Stimulated activated CD4-positive, alpha-beta T cell treated with anti-CD3 and anti-CD28 coated beads, Interleukin-4, amount 100 ng/mL, for 4 hours (primary cell): ENCODE measurements around the gene LRRC7.

Experiments used
- DNase-seq, 2 experiments: peaks; one replicate each; pipeline ENCODE4 v3.0.0-alpha.2; 2020

LRRC7 gene

GRCh38 chr1:69567652-69568420, at the start of gene LRRC7:
Gene LRRC7, plus strand, starts transcription at chr1:69567922. Its CDS starts 718 bp downstream, at chr1:69568640.
- no peak for DNase-seq

GRCh38 chr1:69519006-69519405, 48.7 kb upstream of the LRRC7 start:
- DNase-seq, result no peak

GRCh38 chr1:69520326-69520725, 47.4 kb upstream of the LRRC7 start:
- no peak for DNase-seq

- no peak for DNase-seq
These were observed 44.7 kb upstream of the LRRC7 start for GRCh38 chr1:69523032-69523431.

- DNase-seq, result no peak
These were observed 44.3 kb upstream of the LRRC7 start for GRCh38 chr1:69523461-69523860.

GRCh38 chr1:69524015-69524414, 43.7 kb upstream of the LRRC7 start:
- DNase-seq, result no peak

GRCh38 chr1:69527273-69527672, 40.4 kb upstream of the LRRC7 start:
- no peak for DNase-seq

- DNase-seq, result no peak
These were observed 39.3 kb upstream of the LRRC7 start for GRCh38 chr1:69528376-69528775.

- no peak for DNase-seq
These were observed 34.4 kb upstream of the LRRC7 start for GRCh38 chr1:69533343-69533742.

GRCh38 chr1:69534829-69535228, 32.9 kb upstream of the LRRC7 start:
- DNase-seq, result no peak

- DNase-seq, result no peak
These were observed 32.2 kb upstream of the LRRC7 start for GRCh38 chr1:69535490-69535889.

GRCh38 chr1:69540052-69540451, 27.7 kb upstream of the LRRC7 start:
- DNase-seq, result no peak

GRCh38 chr1:69551476-69552324, 16.0 kb upstream of the LRRC7 start:
- DNase-seq, result no peak

- no peak for DNase-seq
These were observed 14.0 kb upstream of the LRRC7 start for GRCh38 chr1:69553726-69554125.

- DNase-seq, result no peak
These were observed 876 bp downstream of the LRRC7 start for GRCh38 chr1:69568421-69569174.

- DNase-seq, result no peak
These were observed 1.4 kb downstream of the LRRC7 start for GRCh38 chr1:69569175-69569541.

- DNase-seq, result no peak
These were observed 2.0 kb downstream of the LRRC7 start for GRCh38 chr1:69569576-69570328.

- DNase-seq, result no peak
These were observed 2.6 kb downstream of the LRRC7 start for GRCh38 chr1:69570356-69570755.

GRCh38 chr1:69572921-69573320, 5.2 kb downstream of the LRRC7 start:
- DNase-seq, result no peak

GRCh38 chr1:69573911-69574310, 6.2 kb downstream of the LRRC7 start:
- DNase-seq, result no peak

- DNase-seq, result no peak
These were observed 17.9 kb downstream of the LRRC7 start for GRCh38 chr1:69585666-69586065.

- no peak for DNase-seq
These were observed 19.7 kb downstream of the LRRC7 start for GRCh38 chr1:69587391-69587790.

- DNase-seq, result no peak
These were observed 22.1 kb downstream of the LRRC7 start for GRCh38 chr1:69589799-69590198.
